Right kidney (tissue), 1 donor: ENCODE results near the gene ROR1.
"Not testable (repeated sequence)": the region's sequence is repeated elsewhere in the genome, so short reads cannot be mapped to it uniquely, and the experiment has no call there.

Source experiments
- DNase-seq: peaks from one replicate; pipeline ENCODE4 v3.0.0-alpha.2; 2016

Gene ROR1

DNA sequence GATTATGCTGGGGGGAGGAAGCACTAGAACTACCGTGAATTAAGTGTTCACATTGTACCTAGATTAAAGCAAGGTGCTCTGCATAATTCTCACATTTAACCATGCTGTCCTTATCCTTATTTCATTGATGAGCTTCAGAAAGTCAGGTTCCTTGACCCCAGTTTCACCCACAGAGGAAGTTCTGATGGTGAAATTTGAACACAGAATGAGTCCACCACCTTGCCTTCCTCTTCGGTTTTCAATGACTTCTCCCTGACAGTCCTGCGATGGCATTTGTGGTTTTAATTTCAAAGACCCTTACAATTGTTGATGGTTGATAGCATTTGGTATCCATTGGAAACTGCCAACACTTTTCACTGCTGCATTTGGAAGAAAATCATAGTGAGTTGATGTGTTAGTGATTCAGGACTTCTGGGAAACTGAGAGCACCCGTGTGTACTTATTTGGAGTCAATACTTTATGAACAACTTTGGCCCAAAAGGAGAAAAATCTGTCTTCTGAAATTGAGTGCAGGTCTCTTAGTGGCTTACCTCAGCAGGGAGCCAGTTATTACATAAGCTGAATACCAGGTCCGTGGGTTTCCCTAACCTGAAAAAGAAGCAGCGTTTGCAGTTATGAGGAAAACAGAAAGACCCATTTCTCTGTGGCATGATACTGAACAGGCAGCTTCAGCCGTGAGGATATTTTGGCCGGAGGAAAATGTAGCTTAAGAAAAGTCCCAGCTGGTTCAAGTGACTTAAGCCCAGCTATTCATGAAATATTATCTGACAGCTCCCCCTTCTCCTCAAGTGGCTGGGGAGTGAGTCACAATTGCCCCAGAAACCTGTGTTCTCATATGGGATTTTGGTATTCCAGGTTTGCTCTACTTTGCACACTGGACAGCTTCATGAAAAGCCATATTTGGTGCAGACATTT lies 47.5 kb downstream of the ROR1 start:
- no peak for DNase-seq

DNA sequence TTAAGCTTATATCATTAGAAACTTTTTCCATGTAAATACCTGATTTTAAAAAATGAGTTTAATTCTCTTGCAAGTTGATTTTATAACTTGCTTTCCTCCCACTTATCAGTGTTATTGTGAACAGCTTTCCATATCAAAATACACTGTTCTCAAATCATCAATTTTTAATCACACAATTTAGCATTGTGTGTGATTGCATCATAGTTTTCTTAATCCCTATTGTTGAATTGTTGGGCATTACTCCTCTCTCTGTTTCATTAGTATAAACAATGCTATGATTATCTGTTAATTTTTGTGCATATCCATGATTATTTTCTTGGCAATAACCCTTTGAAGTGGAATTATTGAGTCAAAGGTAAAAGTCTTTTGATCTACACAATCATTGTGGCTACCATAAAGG lies 48.7 kb downstream of the ROR1 start:
- DNase-seq = no peak

GRCh38 chr1:63824451-63824850 lies 50.6 kb downstream of the ROR1 start:
- no peak for DNase-seq

DNA sequence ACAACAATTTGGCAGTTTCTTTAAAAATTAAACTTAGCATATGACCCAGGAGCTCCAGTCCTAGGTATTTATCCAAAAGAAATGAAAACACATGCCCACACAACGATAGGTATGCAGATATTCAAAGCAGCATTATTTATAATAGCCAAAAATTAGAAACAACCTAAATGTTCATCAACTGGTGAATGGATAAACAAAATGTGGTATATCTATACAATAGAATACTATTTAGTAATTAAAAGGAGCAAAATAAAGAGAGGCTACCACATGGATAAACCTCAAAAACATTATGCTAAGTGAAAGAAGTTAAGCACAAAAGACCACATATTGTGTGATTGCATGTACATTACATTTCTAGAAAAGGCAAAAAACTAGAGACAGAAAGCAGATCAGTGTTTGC lies 51.3 kb downstream of the ROR1 start:
- no peak for DNase-seq

DNA sequence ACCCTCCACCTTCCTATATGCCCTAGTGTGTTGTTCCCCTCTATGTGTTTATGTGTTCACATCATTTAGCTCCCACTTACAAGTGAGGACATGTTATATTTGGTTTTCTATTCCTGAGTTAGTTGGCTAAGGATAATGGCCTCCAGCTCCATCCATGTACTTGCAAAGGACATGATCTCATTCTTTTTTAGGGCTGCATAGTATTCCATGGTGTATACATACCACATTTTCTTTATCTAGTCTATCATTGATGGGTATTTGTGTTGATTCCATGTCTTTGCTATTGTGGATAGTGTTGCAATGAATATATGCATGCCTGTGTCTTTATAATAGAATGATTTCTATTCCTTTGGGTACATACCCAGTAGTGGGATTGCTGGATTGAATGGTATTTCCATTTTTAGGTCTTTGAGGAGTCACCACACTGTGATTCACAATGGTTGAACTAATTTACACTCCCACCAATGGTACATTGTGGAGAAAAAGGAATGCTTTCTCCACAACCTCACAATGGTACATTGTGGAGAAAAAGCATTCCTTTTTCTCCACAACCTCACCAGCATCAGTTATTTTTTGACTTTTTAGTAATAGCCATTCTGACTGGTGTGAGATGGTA lies 52.5 kb downstream of the ROR1 start:
- DNase-seq = not testable (repeated sequence)

DNA sequence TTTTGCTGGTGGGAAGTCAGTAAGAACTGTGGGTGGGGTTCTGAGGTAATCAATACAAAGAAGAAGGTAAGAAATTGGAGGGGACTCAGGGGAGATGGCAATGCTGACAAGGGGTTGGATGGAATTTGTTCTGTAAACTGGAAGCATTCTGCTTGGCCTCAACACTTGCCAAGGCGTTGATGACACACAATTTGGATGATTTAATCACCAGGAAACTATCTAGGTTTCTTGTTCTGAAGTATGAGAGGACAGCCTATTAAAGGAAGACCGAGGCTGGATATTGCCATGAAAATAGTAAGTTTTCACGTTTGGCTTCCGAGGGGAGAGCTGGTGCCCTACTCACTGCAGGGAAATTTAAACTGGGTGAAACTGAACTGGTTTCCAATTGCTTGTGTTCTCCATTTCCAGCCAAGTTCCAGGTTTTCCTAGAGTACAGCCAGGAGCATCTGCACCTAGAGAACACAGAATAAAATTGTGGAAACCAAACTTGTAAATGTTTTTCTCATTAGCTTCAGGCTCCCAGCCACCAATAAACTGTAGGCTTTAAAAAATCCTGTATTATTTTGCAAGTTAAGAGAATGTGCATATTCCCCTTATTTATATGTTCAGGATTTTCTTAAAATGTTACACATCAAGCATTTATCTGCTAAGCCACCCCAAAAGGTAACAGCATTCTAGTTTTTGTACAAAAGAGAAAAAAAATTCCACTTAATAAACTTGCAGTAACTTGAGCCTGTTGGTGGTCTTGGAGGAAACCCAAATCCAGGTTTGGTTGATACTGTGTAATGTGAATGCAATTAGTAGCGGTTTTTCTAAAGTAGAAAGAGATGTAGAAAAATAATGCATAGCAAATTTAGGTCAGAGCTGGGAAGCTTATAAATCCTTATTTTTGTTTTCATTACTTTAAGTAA lies 53.8 kb downstream of the ROR1 start:
- no peak for DNase-seq

DNA sequence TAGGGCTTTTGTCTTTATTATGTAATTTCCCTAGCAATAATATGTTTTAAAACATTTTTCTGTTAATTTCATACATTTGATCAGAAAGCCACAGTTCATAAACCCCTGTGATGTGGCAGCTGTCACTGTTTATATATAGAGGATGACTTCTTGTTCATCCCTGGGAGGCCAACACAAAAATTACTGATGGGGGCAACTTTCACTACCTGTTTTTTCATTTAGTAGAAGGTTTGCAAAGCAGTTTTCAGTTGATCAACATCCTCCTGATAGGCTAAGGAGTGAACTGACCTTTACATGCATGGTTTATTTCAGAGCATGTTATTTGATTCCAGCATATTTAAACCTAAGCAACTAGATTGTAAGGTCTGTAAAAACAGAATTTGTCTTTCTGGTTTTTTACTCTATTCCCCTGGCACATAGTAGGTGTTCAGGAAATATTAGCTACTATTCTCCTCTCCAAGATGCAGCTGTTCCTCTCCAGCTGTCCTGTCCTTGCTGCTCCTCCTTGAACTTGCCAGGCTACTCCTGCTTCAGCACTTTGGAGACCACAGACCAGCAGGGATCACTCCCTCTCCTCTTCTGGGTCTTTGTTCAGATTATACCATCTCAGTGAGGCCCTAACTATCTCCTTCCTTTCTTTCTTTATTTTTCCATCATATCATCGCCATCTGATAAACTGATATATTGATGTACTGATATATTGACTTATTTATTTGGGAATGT lies 54.7 kb downstream of the ROR1 start:
- DNase-seq = no peak

DNA sequence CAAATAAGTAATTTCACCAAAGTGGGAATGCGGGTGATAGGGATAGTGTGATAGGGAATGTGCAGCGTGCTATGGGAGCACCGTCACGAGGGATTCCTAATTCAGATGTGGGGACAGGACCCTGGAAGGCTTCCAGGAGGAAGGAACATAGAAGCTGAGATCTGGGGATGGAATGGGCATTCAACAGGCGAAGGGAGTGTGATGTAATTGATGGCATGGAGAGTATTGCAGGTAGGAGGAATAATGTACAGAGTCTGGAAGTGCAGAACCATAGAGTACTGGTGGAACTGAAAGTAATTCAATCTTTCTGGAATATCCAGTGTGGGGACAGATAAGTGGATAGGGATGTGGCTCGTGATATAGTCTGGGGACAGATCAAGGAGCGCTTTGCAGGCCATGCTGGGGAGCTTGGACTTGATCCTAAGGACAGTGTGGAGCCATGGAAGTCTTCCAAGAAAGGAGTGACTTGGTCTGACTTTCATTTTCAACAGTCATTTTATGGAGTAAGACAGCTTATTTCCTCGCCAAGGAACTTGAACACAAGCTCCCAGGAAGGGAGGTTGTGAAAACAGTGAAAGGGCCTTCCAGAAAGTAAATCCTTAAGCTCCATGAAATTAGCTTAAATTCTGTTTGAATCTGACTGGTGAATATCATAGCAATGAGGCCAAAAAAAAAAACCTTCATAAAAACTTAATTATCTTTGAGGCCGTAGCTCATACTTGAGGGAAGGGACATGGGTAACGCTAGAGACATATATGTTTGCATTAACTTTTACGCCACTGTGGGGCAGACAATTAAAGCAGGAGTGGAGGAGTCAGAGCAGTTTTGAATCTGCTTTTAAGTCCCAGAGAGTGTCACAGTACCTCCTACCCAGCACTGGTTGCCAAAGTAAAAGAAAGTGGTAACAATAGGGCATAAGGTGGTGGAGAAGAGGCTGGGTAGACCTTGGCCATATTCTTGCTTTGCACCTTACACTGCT lies 55.8 kb downstream of the ROR1 start:
- DNase-seq = no peak

GRCh38 chr1:63831409-63831808 lies 57.6 kb downstream of the ROR1 start:
- no peak for DNase-seq

DNA sequence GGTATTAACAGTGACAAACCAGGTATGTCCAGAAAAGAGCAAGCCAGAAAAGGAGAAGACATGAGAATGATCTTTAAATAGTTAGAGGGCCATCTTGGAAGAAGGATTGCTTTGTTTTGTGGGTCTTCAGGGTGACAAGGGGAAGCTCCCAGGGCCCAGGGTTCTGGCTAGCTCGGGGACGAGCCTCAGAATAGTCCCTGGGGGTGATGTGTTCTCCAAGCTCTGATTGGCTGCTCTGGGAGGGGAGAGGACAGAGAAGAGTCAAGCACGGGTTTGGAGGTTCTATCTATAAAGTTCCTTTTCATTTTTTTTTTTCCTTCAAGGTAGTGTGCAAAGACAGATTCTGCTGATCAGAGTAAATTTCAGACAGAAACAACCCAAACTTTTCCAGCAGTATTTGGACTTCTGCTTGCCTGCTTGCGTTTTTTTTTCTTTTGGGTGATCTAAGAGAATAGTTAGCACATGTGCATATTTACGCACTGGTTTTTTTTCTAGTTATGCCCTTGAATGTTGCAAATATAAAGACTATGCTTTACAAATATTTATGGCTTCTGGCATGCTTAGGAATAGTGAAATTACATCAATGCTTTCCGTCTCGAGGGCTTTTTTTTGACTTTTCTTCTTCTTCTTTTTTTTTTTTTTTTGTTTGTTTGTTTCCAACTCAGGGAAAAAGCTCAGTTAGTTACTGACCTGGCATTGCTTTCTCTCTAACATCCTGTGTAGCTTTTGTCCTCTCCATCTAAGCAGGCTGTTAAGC lies 59.7 kb downstream of the ROR1 start:
- DNase-seq = no peak

DNA sequence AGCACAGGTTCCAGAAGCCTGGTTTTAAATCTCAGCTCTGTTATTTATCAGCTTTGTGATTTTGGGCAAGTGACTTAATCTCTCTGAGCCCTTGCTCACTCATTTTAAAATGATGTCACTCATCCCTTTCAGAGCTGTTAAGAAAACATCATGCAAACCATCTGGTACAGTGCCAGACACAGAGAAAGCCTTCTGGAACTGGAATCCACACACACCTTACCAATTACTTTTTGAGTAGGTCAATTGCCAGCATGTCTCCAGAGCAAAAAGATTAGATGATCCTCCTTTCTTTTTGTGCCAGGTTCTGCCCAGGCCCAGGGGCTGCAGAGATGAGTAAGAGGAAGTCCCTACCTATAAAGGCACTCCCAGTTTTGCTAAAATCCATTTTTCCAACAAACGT lies 61.3 kb downstream of the ROR1 start:
- no peak for DNase-seq

DNA sequence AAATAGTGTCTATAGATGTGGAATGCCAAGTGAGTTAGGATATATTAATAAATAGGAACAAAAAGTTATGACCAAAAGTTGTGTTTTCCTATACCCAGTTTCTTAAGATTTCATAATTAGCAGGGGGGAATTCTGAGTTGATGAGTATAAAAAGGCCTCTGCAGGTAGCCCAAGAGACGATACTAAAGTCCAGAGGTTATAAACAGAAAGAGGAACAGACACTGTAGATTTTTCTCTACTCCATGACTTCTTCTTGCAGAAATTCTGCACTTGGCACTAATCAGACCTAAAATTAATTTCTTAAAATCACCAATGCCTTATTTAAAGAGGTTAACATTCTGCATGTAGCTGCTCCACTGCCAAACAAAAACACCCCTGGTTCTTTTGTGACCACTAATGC lies 62.6 kb downstream of the ROR1 start:
- DNase-seq = no peak

DNA sequence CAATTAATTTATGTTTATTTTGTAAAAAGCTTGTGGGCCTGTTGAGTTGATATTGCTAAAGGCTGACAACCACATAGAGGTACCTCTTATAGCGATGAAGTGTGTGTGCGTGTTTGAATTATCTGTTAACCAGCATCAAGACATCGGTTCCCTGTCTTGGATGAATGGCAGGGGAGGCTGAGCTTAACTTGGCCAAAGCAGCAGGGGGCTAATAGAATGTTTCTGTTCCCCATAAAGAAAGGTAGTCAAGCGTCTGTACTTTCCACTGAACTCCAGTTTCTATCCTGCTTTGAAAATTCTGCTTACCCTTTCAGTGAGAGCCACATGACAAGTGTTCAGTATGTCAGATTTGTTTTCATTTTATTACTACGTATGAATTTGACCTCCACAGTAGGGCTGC lies 63.0 kb downstream of the ROR1 start:
- no peak for DNase-seq

GRCh38 chr1:63843010-63843409 lies 69.2 kb downstream of the ROR1 start:
- no peak for DNase-seq

- no peak for DNase-seq
Observed at GRCh38 chr1:63843884-63844283, 70.1 kb downstream of the ROR1 start.

- no peak for DNase-seq
Observed at GRCh38 chr1:63845346-63845745, 71.5 kb downstream of the ROR1 start.

GRCh38 chr1:63847308-63847910 lies 73.6 kb downstream of the ROR1 start:
- DNase-seq = no peak

GRCh38 chr1:63848733-63849132 lies 74.9 kb downstream of the ROR1 start:
- no peak for DNase-seq

DNA sequence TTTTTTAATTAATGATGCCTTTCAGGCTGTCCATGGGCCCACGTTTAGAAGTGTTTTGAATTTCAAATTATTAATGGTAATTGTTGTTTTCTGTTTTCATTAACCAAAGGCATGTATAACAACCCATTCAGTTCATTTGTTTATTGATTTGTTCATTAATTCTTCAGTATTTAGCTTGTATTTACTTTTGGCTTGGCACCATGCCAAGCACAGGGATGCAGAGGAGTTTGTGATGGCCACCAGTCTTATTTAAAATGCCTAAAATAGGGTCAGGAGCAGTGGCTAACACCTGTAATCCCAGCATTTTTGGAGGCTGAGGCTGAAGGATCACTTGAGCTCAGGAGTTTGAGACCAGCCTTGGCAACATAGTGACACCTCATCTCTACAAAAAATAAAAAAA lies 75.3 kb downstream of the ROR1 start:
- no peak for DNase-seq

- DNase-seq = no peak
Observed at GRCh38 chr1:63854091-63854490, 80.3 kb downstream of the ROR1 start.
